ENCODE measurements around the gene PDLIM1.

The PDLIM1 gene

DNA sequence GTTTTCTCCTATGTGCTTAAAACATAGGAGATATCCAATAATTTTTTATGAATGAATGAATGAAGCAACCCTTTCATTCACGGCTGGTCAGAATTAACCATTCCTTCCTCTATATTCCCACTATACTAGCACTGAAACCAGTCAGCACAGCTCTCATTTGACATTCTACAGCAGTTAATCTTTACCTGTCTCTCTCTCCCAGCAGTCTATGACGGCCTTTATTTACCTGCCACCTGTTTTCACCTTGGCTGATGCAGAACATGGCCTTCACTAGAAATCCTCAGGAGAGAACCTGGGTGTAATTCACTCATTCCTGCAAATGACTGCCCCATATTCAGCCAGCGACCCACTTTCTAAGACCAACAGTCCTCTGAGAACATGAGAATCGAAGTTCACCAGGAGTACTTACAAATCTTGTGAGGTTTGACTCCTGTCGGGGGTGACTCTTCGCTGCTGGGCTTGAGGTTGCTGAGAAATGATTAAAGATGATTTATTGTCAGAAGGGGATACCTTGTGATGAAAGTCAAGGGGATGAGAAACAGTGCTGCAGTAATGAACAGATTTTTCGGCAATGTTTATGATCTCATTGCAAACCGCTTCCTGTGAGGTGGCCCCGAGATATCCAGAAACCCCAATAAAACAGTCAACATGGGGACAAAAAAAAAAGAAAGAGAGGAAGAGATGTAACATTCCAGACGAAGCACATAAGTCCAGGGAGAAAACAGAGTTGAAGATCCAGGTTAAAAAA is 30.9 kb upstream of the PDLIM1 start:
- no peak overlapping the region for H3K23ac ChIP-seq (ENCODE audit: low read depth, low read length, poor library complexity)
- no peak overlapping the region for H2AFZ ChIP-seq (ENCODE audit: low read length)
- no peaks in the 10 kb centered on the region for H3K79me1 ChIP-seq (ENCODE audit: low read depth, low read length)
- no peak overlapping the region for H2BK5ac ChIP-seq (ENCODE audit: low read length)
- no peaks in the 10 kb centered on the region for H3K27me3 ChIP-seq (ENCODE audit: control insufficient read depth in 3 of 3, insufficient read depth in 3 of 3, low read depth in 1 of 3, low read length in 3 of 3)
- no peak overlapping the region for H3K27ac ChIP-seq (replicated peaks; ENCODE audit: low read length)
- no peak overlapping the region for H2BK12ac ChIP-seq (ENCODE audit: low read length)
- H3K18ac ChIP-seq (ENCODE audit: low read length): no peak overlapping the region
- H2BK120ac ChIP-seq (ENCODE audit: low read depth, low read length): no peak overlapping the region
- no peak overlapping the region for H3K4me3 ChIP-seq (ENCODE audit: low read length in 2 of 2)
- peaks cover 0 to 4% of the 10 kb centered on the region in 2 donors for H3K36me3 ChIP-seq (replicated peaks in 1 of 2; ENCODE audit: control insufficient read depth in 2 of 2, insufficient read depth in 2 of 2, low read length in 2 of 2)
- H3K4ac ChIP-seq (ENCODE audit: low read length): no peak overlapping the region
- H3K14ac ChIP-seq (ENCODE audit: low read length): no peak overlapping the region
- H2BK15ac ChIP-seq (ENCODE audit: low read length): no peak overlapping the region
- DNase-seq (ENCODE audit: low spot score): no peak
- no peak overlapping the region for H3K4me2 ChIP-seq (ENCODE audit: insufficient read depth, low read length, poor library complexity, severe bottlenecking)
- H4K91ac ChIP-seq (ENCODE audit: low read depth, low read length, poor library complexity): no peak overlapping the region
- no CpG with 5 or more reads among the region's 10 CpGs for WGBS, 2 donors (ENCODE audit: extremely low coverage in 2 of 2, insufficient read length in 2 of 2, insufficient replicate concordance in 1 of 2)
- no peak overlapping the region for H2AK5ac ChIP-seq (ENCODE audit: low read depth, low read length)
- no peaks in the 10 kb centered on the region for H3K9me3 ChIP-seq (replicated peaks in 1 of 2; ENCODE audit: control insufficient read depth in 2 of 2, insufficient read depth in 1 of 2, low read depth in 1 of 2, low read length in 2 of 2)
- no peaks in the 10 kb centered on the region for H3K4me1 ChIP-seq (ENCODE audit: control insufficient read depth in 2 of 2, insufficient read depth in 1 of 2, low read depth in 1 of 2, low read length in 2 of 2)
- no peak overlapping the region for H3K9ac ChIP-seq (ENCODE audit: low read depth, low read length, poor library complexity)
- no peak overlapping the region for H4K8ac ChIP-seq (ENCODE audit: low read depth, low read length)

DNA sequence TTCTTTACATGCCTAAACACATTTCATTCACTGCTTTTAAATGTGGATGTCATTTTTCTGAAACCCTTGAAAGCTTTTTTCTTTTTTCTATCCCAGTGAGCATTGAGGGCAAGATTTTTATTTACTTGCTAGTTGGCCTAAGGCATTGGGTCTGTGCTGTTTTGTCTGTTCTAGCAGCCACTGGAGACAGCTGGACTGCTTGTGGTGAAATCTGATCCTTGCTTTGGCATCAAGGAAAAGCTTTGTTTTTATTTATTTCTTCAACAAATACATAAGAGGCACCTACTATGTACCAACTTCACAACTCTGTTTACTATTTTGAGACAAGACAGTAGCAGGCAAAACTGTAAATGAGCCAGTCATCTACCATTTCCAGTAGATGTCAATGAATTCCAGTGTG is 28.4 kb upstream of the PDLIM1 start:
- no peak overlapping the region for H3K18ac ChIP-seq (ENCODE audit: low read length)
- H4K8ac ChIP-seq (ENCODE audit: low read depth, low read length): no peak overlapping the region
- no peak overlapping the region for H3K23ac ChIP-seq (ENCODE audit: low read depth, low read length, poor library complexity)
- H3K79me1 ChIP-seq (ENCODE audit: low read depth, low read length): no peaks in the 10 kb centered on the region
- no peak overlapping the region for H3K4ac ChIP-seq (ENCODE audit: low read length)
- no peak overlapping the region for H2AK5ac ChIP-seq (ENCODE audit: low read depth, low read length)
- H3K4me1 ChIP-seq (ENCODE audit: control insufficient read depth in 2 of 2, insufficient read depth in 1 of 2, low read depth in 1 of 2, low read length in 2 of 2): no peaks in the 10 kb centered on the region
- H2BK15ac ChIP-seq (ENCODE audit: low read length): no peak overlapping the region
- no peaks in the 10 kb centered on the region for H3K9me3 ChIP-seq (replicated peaks in 1 of 2; ENCODE audit: control insufficient read depth in 2 of 2, insufficient read depth in 1 of 2, low read depth in 1 of 2, low read length in 2 of 2)
- no peak for DNase-seq (ENCODE audit: low spot score)
- H3K9ac ChIP-seq (ENCODE audit: low read depth, low read length, poor library complexity): no peak overlapping the region
- H2BK12ac ChIP-seq (ENCODE audit: low read length): no peak overlapping the region
- no peak overlapping the region for H3K14ac ChIP-seq (ENCODE audit: low read length)
- H2AFZ ChIP-seq (ENCODE audit: low read length): no peak overlapping the region
- no peak overlapping the region for H3K27ac ChIP-seq (replicated peaks; ENCODE audit: low read length)
- H3K36me3 ChIP-seq (replicated peaks in 1 of 2; ENCODE audit: control insufficient read depth in 2 of 2, insufficient read depth in 2 of 2, low read length in 2 of 2): peaks cover 0 to 4% of the 10 kb centered on the region in 2 donors
- H2BK5ac ChIP-seq (ENCODE audit: low read length): no peak overlapping the region
- H3K27me3 ChIP-seq (ENCODE audit: control insufficient read depth in 3 of 3, insufficient read depth in 3 of 3, low read depth in 1 of 3, low read length in 3 of 3): no peaks in the 10 kb centered on the region
- no peak overlapping the region for H2BK120ac ChIP-seq (ENCODE audit: low read depth, low read length)
- no peak overlapping the region for H3K4me3 ChIP-seq (ENCODE audit: low read length in 2 of 2)
- no peak overlapping the region for H4K91ac ChIP-seq (ENCODE audit: low read depth, low read length, poor library complexity)
- H3K4me2 ChIP-seq (ENCODE audit: insufficient read depth, low read length, poor library complexity, severe bottlenecking): no peak overlapping the region

DNA sequence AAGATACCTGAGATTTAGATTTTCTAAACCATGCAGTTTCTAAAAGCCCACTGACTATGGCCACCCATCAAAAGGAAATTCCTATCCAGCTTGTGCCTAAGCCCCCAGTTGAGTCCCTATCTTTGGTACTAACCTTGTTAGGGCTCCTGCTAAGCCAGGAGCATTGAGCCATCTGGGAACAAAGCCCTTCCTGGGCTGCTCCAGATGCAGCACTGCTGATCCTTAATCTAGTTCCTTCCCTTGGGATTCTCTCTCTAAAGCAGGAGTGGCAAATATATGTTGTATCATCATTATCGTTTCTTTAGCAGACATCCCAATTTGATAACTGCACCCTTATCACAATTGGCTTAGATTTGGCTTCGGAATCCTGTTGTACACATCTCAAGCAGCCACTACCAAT is 24.7 kb upstream of the PDLIM1 start:
- no peak overlapping the region for H4K91ac ChIP-seq (ENCODE audit: low read depth, low read length, poor library complexity)
- no peak overlapping the region for H2BK120ac ChIP-seq (ENCODE audit: low read depth, low read length)
- no peak overlapping the region for H3K27ac ChIP-seq (replicated peaks; ENCODE audit: low read length)
- H3K79me1 ChIP-seq (ENCODE audit: low read depth, low read length): no peaks in the 10 kb centered on the region
- no peaks in the 10 kb centered on the region for H3K9me3 ChIP-seq (replicated peaks in 1 of 2; ENCODE audit: control insufficient read depth in 2 of 2, insufficient read depth in 1 of 2, low read depth in 1 of 2, low read length in 2 of 2)
- H3K36me3 ChIP-seq (replicated peaks in 1 of 2; ENCODE audit: control insufficient read depth in 2 of 2, insufficient read depth in 2 of 2, low read length in 2 of 2): peaks cover 0 to 1% of the 10 kb centered on the region in 2 donors
- DNase-seq (ENCODE audit: low spot score): no peak
- no peak overlapping the region for H3K18ac ChIP-seq (ENCODE audit: low read length)
- no peaks in the 10 kb centered on the region for H3K27me3 ChIP-seq (ENCODE audit: control insufficient read depth in 3 of 3, insufficient read depth in 3 of 3, low read depth in 1 of 3, low read length in 3 of 3)
- no peak overlapping the region for H3K9ac ChIP-seq (ENCODE audit: low read depth, low read length, poor library complexity)
- no peak overlapping the region for H2BK15ac ChIP-seq (ENCODE audit: low read length)
- no peak overlapping the region for H3K4me2 ChIP-seq (ENCODE audit: insufficient read depth, low read length, poor library complexity, severe bottlenecking)
- H2AK5ac ChIP-seq (ENCODE audit: low read depth, low read length): no peak overlapping the region
- H3K4me3 ChIP-seq (ENCODE audit: low read length in 2 of 2): no peak overlapping the region
- H3K14ac ChIP-seq (ENCODE audit: low read length): no peak overlapping the region
- H3K4me1 ChIP-seq (ENCODE audit: control insufficient read depth in 2 of 2, insufficient read depth in 1 of 2, low read depth in 1 of 2, low read length in 2 of 2): peaks cover 0 to 2% of the 10 kb centered on the region in 2 donors
- no peak overlapping the region for H2BK12ac ChIP-seq (ENCODE audit: low read length)
- H4K8ac ChIP-seq (ENCODE audit: low read depth, low read length): no peak overlapping the region
- no peak overlapping the region for H2BK5ac ChIP-seq (ENCODE audit: low read length)
- no peak overlapping the region for H2AFZ ChIP-seq (ENCODE audit: low read length)
- no peak overlapping the region for H3K4ac ChIP-seq (ENCODE audit: low read length)
- no peak overlapping the region for H3K23ac ChIP-seq (ENCODE audit: low read depth, low read length, poor library complexity)
- WGBS, 2 donors (ENCODE audit: extremely low coverage in 2 of 2, insufficient read length in 2 of 2, insufficient replicate concordance in 1 of 2): no CpG with 5 or more reads among the region's 2 CpGs

DNA sequence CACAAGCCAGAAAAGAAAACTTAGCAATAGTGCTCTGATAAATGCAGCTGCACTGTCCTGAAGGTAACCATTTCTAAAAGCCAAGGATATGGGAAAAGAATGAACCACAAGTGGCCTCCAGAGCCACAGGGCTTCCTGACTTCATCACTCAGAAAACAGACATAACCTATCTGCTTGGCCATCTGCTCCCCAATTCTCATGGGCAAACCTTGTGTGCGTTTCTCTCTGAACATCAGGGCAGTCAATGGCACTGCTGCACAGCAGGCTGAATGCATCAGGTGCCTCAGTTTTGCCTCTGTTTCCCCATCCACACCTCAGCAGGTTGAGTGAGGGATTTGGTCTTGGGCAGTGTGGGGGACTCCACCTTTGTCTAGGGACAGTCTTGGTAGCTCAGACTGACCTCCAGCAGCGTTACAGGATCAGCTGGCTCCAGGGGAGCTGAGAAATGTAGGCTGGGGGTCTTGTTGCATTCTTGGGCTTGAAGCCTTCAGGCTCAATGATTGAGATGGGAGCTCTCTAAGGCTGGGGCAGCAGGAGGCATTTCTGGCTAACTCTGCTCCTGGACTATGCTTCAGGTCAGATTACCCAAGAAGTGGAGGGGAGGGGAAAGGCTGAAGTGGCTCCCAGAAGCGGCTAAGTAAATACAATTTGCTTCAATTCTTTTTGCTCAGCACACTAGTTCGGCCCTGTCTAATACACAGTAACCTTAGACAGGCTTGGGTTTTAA is 23.6 kb upstream of the PDLIM1 start:
- Histone ChIP-seq H2BK12ac (ENCODE audit: low read length) (no peak overlapping the region), H3K4ac (ENCODE audit: low read length) (no peak overlapping the region), H2BK15ac (ENCODE audit: low read length) (no peak overlapping the region), H2AK5ac (ENCODE audit: low read depth, low read length) (no peak overlapping the region), H3K23ac (ENCODE audit: low read depth, low read length, poor library complexity) (no peak overlapping the region), H2BK120ac (ENCODE audit: low read depth, low read length) (no peak overlapping the region), H3K18ac (ENCODE audit: low read length) (no peak overlapping the region), H3K79me1 (ENCODE audit: low read depth, low read length) (no peaks in the 10 kb centered on the region), H4K91ac (ENCODE audit: low read depth, low read length, poor library complexity) (no peak overlapping the region), H3K4me3 (ENCODE audit: low read length in 2 of 2) (no peak overlapping the region), H2BK5ac (ENCODE audit: low read length) (no peak overlapping the region), H3K14ac (ENCODE audit: low read length) (no peak overlapping the region), H4K8ac (ENCODE audit: low read depth, low read length) (no peak overlapping the region), H3K27ac (replicated peaks; ENCODE audit: low read length) (no peak overlapping the region), H3K27me3 (ENCODE audit: control insufficient read depth in 3 of 3, insufficient read depth in 3 of 3, low read depth in 1 of 3, low read length in 3 of 3) (no peaks in the 10 kb centered on the region), H3K9ac (ENCODE audit: low read depth, low read length, poor library complexity) (no peak overlapping the region), H3K4me2 (ENCODE audit: insufficient read depth, low read length, poor library complexity, severe bottlenecking) (no peak overlapping the region), H3K9me3 (replicated peaks in 1 of 2; ENCODE audit: control insufficient read depth in 2 of 2, insufficient read depth in 1 of 2, low read depth in 1 of 2, low read length in 2 of 2) (no peaks in the 10 kb centered on the region), H3K36me3 (replicated peaks in 1 of 2; ENCODE audit: control insufficient read depth in 2 of 2, insufficient read depth in 2 of 2, low read length in 2 of 2) (peaks cover 0 to 1% of the 10 kb centered on the region in 2 donors), H2AFZ (ENCODE audit: low read length) (no peak overlapping the region), H3K4me1 (ENCODE audit: control insufficient read depth in 2 of 2, insufficient read depth in 1 of 2, low read depth in 1 of 2, low read length in 2 of 2) (peaks cover 0 to 2% of the 10 kb centered on the region in 2 donors)
- WGBS, 2 donors (ENCODE audit: extremely low coverage in 2 of 2, insufficient read length in 2 of 2, insufficient replicate concordance in 1 of 2): no CpG with 5 or more reads among the region's 4 CpGs
- no peak for DNase-seq (ENCODE audit: low spot score)
